ENCODE results near the gene INTS1.

DNA sequence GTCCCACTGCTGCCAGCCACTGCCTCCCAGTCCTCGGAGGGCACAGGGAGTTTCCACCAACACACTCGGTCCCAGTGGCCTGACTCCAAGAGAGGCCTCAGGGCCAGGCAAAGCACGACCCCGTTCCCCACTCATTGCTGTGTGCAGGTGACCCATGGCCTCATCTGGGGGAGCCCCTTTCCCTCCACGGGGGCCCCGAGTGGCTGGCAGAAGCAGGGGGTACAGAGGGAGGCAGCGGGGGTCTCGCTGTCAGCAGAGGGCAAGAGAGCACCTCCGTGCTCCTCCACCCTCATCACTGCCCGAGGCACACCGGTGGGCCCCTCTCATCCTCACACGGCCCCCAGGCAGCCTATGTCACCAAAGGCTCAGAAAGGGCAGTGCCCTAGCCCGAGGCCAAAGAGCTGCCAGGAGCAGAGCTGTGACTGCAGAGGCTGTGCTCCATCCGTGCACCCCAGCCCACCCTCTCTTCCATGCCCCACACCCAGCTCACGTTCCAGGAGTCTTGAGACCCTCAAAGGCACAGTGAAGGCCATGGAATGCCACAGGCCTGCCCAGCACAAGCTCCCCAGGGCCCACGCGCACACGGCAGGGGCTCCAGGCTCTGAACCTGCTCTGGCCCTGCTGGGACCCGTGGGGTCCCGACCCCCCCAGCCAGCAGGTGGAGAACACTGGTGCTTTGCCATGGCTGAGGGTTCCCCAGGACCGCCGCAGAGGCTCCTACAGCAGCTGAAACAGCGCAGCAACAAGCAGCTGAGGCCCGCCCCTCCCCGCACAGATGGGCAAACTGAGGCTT is 70.9 kb downstream of the INTS1 start:
- TF ChIP-seq EZH2 (IDR thresholded peaks at IDR 0.05; ENCODE audit: borderline replicate concordance, insufficient read depth, low read length, poor library complexity, severe bottlenecking) (no peak), TAF1 (IDR thresholded peaks at IDR 0.05; ENCODE audit: low read depth) (no peak), SMC3 (conservative IDR thresholded peaks at IDR 0.05; ENCODE audit: poor library complexity) (no peak)
- TF ChIP-seq, protein P1, sequence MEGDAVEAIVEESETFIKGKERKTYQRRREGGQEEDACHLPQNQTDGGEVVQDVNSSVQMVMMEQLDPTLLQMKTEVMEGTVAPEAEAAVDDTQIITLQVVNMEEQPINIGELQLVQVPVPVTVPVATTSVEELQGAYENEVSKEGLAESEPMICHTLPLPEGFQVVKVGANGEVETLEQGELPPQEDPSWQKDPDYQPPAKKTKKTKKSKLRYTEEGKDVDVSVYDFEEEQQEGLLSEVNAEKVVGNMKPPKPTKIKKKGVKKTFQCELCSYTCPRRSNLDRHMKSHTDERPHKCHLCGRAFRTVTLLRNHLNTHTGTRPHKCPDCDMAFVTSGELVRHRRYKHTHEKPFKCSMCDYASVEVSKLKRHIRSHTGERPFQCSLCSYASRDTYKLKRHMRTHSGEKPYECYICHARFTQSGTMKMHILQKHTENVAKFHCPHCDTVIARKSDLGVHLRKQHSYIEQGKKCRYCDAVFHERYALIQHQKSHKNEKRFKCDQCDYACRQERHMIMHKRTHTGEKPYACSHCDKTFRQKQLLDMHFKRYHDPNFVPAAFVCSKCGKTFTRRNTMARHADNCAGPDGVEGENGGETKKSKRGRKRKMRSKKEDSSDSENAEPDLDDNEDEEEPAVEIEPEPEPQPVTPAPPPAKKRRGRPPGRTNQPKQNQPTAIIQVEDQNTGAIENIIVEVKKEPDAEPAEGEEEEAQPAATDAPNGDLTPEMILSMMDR (IDR thresholded peaks at IDR 0.05; ENCODE audit: poor library complexity, severe bottlenecking), result no peak
- TF ChIP-seq, protein P2, sequence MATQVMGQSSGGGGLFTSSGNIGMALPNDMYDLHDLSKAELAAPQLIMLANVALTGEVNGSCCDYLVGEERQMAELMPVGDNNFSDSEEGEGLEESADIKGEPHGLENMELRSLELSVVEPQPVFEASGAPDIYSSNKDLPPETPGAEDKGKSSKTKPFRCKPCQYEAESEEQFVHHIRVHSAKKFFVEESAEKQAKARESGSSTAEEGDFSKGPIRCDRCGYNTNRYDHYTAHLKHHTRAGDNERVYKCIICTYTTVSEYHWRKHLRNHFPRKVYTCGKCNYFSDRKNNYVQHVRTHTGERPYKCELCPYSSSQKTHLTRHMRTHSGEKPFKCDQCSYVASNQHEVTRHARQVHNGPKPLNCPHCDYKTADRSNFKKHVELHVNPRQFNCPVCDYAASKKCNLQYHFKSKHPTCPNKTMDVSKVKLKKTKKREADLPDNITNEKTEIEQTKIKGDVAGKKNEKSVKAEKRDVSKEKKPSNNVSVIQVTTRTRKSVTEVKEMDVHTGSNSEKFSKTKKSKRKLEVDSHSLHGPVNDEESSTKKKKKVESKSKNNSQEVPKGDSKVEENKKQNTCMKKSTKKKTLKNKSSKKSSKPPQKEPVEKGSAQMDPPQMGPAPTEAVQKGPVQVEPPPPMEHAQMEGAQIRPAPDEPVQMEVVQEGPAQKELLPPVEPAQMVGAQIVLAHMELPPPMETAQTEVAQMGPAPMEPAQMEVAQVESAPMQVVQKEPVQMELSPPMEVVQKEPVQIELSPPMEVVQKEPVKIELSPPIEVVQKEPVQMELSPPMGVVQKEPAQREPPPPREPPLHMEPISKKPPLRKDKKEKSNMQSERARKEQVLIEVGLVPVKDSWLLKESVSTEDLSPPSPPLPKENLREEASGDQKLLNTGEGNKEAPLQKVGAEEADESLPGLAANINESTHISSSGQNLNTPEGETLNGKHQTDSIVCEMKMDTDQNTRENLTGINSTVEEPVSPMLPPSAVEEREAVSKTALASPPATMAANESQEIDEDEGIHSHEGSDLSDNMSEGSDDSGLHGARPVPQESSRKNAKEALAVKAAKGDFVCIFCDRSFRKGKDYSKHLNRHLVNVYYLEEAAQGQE (IDR thresholded peaks at IDR 0.05; ENCODE audit: borderline replicate concordance), result no peak
